ENCODE data around the gene KLRC3.
"Not testable (repeated sequence)": the region's sequence is repeated elsewhere in the genome, so short reads cannot be mapped to it uniquely, and the experiment has no call there.

The KLRC3 gene
- total RNA-seq: 0 reads per million in 2 experiments

GRCh38 chr12:10420334-10420733 lies at the start of gene KLRC3:
KLRC3 (minus strand) TSS chr12:10420595; CDS start chr12:10420550, 45 bp downstream.
- DNase-seq (ENCODE audit: low read depth): not testable (repeated sequence)

- DNase-seq (ENCODE audit: low read depth): no peak
These were observed 49.3 kb upstream of the KLRC3 start for GRCh38 chr12:10469701-10470100.

- DNase-seq (ENCODE audit: low read depth): no peak
These were observed 45.9 kb upstream of the KLRC3 start for GRCh38 chr12:10466311-10466710.

GRCh38 chr12:10457760-10458159 lies 37.4 kb upstream of the KLRC3 start:
- DNase-seq (ENCODE audit: low read depth): no peak

- DNase-seq (ENCODE audit: low read depth): no peak
These were observed 36.5 kb upstream of the KLRC3 start for GRCh38 chr12:10456856-10457255.

GRCh38 chr12:10455766-10456165 lies 35.4 kb upstream of the KLRC3 start:
- DNase-seq (ENCODE audit: low read depth): no peak

- DNase-seq (ENCODE audit: low read depth): no peak
These were observed 34.1 kb upstream of the KLRC3 start for GRCh38 chr12:10454531-10454930.

GRCh38 chr12:10453156-10453555 lies 32.8 kb upstream of the KLRC3 start, which contains the start of gene KLRC1:
KLRC1 (minus strand) TSS chr12:10453377; CDS start chr12:10451156, 2,221 bp downstream.
- DNase-seq (ENCODE audit: low read depth): no peak

GRCh38 chr12:10448236-10448635 lies 27.8 kb upstream of the KLRC3 start:
- DNase-seq (ENCODE audit: low read depth): no peak

GRCh38 chr12:10446052-10446451 lies 25.7 kb upstream of the KLRC3 start:
- DNase-seq (ENCODE audit: low read depth): not testable (repeated sequence)

- DNase-seq (ENCODE audit: low read depth): not testable (repeated sequence)
These were observed 20.7 kb upstream of the KLRC3 start for GRCh38 chr12:10441144-10441543.

GRCh38 chr12:10439608-10440274 lies 19.3 kb upstream of the KLRC3 start:
- not testable (repeated sequence) for DNase-seq (ENCODE audit: low read depth)

- not testable (repeated sequence) for DNase-seq (ENCODE audit: low read depth)
These were observed 17.2 kb upstream of the KLRC3 start for GRCh38 chr12:10437601-10438000.

GRCh38 chr12:10435816-10436215 lies 15.4 kb upstream of the KLRC3 start, which contains the start of gene KLRC2:
KLRC2 (minus strand) TSS chr12:10436010; CDS start chr12:10435986, 24 bp downstream.
- DNase-seq (ENCODE audit: low read depth): not testable (repeated sequence)

GRCh38 chr12:10430623-10431022 lies 10.2 kb upstream of the KLRC3 start:
- not testable (repeated sequence) for DNase-seq (ENCODE audit: low read depth)

GRCh38 chr12:10425938-10426337 lies 5.5 kb upstream of the KLRC3 start:
- not testable (repeated sequence) for DNase-seq (ENCODE audit: low read depth)

GRCh38 chr12:10424260-10424899 lies 4.0 kb upstream of the KLRC3 start:
- not testable (repeated sequence) for DNase-seq (ENCODE audit: low read depth)

- not testable (repeated sequence) for DNase-seq (ENCODE audit: low read depth)
These were observed 1.8 kb upstream of the KLRC3 start for GRCh38 chr12:10422159-10422558.

GRCh38 chr12:10409392-10409791 lies 11.0 kb downstream of the KLRC3 start, which contains the start of gene KLRC4:
KLRC4 (minus strand) TSS chr12:10409757; CDS start chr12:10409575, 182 bp downstream.
- DNase-seq (ENCODE audit: low read depth): no peak

GRCh38 chr12:10408842-10409241 lies 11.6 kb downstream of the KLRC3 start:
- no peak for DNase-seq (ENCODE audit: low read depth)

- DNase-seq (ENCODE audit: low read depth): no peak
These were observed 13.7 kb downstream of the KLRC3 start for GRCh38 chr12:10406725-10407124.

- no peak for DNase-seq (ENCODE audit: low read depth)
These were observed 15.1 kb downstream of the KLRC3 start for GRCh38 chr12:10405294-10405693.

- no peak for DNase-seq (ENCODE audit: low read depth)
These were observed 15.6 kb downstream of the KLRC3 start for GRCh38 chr12:10404798-10405197.
